Measurements from ENCODE around the gene NUDT4. TPM values are rescaled to one million over a fixed set of nuclear protein-coding genes. Genes with fewer than 3 reads are reported as not detected.

Gene NUDT4
- polyA plus RNA-seq, 1 of the 3 experiments (the other 2 are of a cell fraction) = 19.8 TPM

DNA sequence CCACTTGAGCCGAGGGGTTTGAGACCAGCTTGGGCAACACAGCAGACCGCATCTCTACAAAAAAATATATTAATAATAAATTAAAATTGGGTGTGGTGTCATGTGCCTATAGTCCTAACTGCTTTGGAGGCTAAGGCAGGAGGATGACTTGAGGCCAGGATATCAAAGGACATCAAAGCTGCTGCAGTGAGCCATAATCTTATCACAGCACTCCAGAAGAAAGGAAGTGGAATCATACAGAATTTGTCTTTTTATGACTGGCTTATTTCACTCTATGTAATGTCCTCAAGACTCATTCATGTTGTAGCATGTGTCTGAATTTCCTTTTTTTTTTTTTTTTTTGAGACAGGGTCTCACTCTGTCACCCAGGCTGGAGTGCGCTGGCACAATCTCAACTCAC lies 43.9 kb upstream of the NUDT4 start:
- Histone ChIP-seq H2AFZ (ENCODE audit: low read depth) (no peak overlapping the region), H3K27me3 (ENCODE audit: insufficient read depth) (no peaks in the 10 kb centered on the region), H3K9ac (no peak overlapping the region), H3K27ac (ENCODE audit: low read depth in 2 of 2, low read length in 1 of 2) (no peak overlapping the region), H3K9me3 (no peaks in the 10 kb centered on the region), H3K79me2 (ENCODE audit: insufficient read depth) (no peaks in the 10 kb centered on the region), H3F3A (replicated peaks; ENCODE audit: insufficient read depth) (peaks cover 5% of the 10 kb centered on the region), H3K4me1 (ENCODE audit: control insufficient read depth in 1 of 2, insufficient read depth in 2 of 2, low read depth in 1 of 2, low read length in 1 of 2) (no peaks in the 10 kb centered on the region), H3K36me3 (replicated peaks in 1 of 2; ENCODE audit: control insufficient read depth in 1 of 2, insufficient read depth in 2 of 2, low read length in 1 of 2) (no peaks in the 10 kb centered on the region), H4K20me1 (ENCODE audit: insufficient read depth) (no peaks in the 10 kb centered on the region), H3K9me2 (no peaks in the 10 kb centered on the region), H3K4me2 (no peak overlapping the region), H3K4me3 (ENCODE audit: low read depth in 2 of 2, low read length in 1 of 2) (no peak overlapping the region)
- TF ChIP-seq PBX3 (IDR thresholded peaks at IDR 0.05) (no peak), CTCF (IDR thresholded peaks at IDR 0.05) (no peak), JUND (IDR thresholded peaks at IDR 0.05) (no peak), RXRA (IDR thresholded peaks at IDR 0.05; ENCODE audit: borderline replicate concordance, low read depth) (no peak), GABPA (IDR thresholded peaks at IDR 0.05; ENCODE audit: low read depth) (no peak), NFIC (IDR thresholded peaks at IDR 0.05; ENCODE audit: borderline replicate concordance) (no peak), EP300 (IDR thresholded peaks at IDR 0.05; ENCODE audit: borderline replicate concordance in 1 of 2, low read depth in 1 of 2, low read length in 1 of 2) (no peak), ELF1 (IDR thresholded peaks at IDR 0.05) (no peak), CHD2 (IDR thresholded peaks at IDR 0.05; ENCODE audit: low read length, partially characterized antibody) (no peak), IRF3 (IDR thresholded peaks at IDR 0.05; ENCODE audit: low read depth, low read length) (no peak), FOXJ3 (CRISPR knock-in tag; IDR thresholded peaks at IDR 0.05) (no peak), TAF1 (IDR thresholded peaks at IDR 0.05; ENCODE audit: borderline replicate concordance, low read depth, low read length) (no peak), EZH2phosphoT487 (IDR thresholded peaks at IDR 0.05; ENCODE audit: borderline replicate concordance, low read depth) (no peak), FOXM1 (IDR thresholded peaks at IDR 0.05; ENCODE audit: low read depth) (no peak), YY1 (IDR thresholded peaks at IDR 0.05; ENCODE audit: low read depth) (no peak), SIN3A (IDR thresholded peaks at IDR 0.05; ENCODE audit: borderline replicate concordance, low read depth, low read length) (no peak), RAD21 (IDR thresholded peaks at IDR 0.05; ENCODE audit: low read length) (no peak)
- TF ChIP-seq, protein P1, sequence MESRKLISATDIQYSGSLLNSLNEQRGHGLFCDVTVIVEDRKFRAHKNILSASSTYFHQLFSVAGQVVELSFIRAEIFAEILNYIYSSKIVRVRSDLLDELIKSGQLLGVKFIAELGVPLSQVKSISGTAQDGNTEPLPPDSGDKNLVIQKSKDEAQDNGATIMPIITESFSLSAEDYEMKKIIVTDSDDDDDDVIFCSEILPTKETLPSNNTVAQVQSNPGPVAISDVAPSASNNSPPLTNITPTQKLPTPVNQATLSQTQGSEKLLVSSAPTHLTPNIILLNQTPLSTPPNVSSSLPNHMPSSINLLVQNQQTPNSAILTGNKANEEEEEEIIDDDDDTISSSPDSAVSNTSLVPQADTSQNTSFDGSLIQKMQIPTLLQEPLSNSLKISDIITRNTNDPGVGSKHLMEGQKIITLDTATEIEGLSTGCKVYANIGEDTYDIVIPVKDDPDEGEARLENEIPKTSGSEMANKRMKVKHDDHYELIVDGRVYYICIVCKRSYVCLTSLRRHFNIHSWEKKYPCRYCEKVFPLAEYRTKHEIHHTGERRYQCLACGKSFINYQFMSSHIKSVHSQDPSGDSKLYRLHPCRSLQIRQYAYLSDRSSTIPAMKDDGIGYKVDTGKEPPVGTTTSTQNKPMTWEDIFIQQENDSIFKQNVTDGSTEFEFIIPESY (IDR thresholded peaks at IDR 0.05; ENCODE audit: borderline replicate concordance, low read depth) = no peak
- TF ChIP-seq, protein P2, sequence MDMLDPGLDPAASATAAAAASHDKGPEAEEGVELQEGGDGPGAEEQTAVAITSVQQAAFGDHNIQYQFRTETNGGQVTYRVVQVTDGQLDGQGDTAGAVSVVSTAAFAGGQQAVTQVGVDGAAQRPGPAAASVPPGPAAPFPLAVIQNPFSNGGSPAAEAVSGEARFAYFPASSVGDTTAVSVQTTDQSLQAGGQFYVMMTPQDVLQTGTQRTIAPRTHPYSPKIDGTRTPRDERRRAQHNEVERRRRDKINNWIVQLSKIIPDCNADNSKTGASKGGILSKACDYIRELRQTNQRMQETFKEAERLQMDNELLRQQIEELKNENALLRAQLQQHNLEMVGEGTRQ (IDR thresholded peaks at IDR 0.05; ENCODE audit: borderline replicate concordance, low read depth, low read length) = no peak
- ChIA-PET CTCF (interaction anchor here (0.6 kb wide), 1 partner anchor 1979 kb away, joined by 3 read pairs; no protein-coding TSS in a partner anchor), POLR2A (no interaction called here)
- 95% methylated on average over 3 of the region's 3 CpGs for WGBS (ENCODE audit: low lambda C conversion rate)
- no peak for DNase-seq

Measured in SK-N-SH (cell line).